Ishikawa (cell line): ENCODE measurements around the gene RAPGEF5.

Experiments used
- CEBPB ChIP-seq: IDR thresholded peaks from 2 replicates; pipeline ENCODE4 v1.6.1; 2012
- CREB1 ChIP-seq: IDR thresholded peaks from 2 replicates; pipeline ENCODE4 v1.6.1; 2012; ENCODE audit warnings: low read depth
- EGR1 ChIP-seq: IDR thresholded peaks from 2 replicates; pipeline ENCODE4 v1.6.1; 2012
- EP300 ChIP-seq: IDR thresholded peaks from 2 replicates; pipeline ENCODE4 v1.6.1; 2012; ENCODE audit warnings: borderline replicate concordance
- FOXM1 ChIP-seq: IDR thresholded peaks from 2 replicates; pipeline ENCODE4 v1.6.1; 2012; ENCODE audit warnings: low read depth, borderline replicate concordance
- MAX ChIP-seq: IDR thresholded peaks from 2 replicates; pipeline ENCODE4 v1.6.1; 2012
- NFIC ChIP-seq: IDR thresholded peaks from 2 replicates; pipeline ENCODE4 v1.6.1; 2012
- RAD21 ChIP-seq: IDR thresholded peaks from 2 replicates; pipeline ENCODE4 v1.6.1; 2012; ENCODE audit warnings: low read depth
- REST ChIP-seq: IDR thresholded peaks from 2 replicates; pipeline ENCODE4 v1.6.1; 2012; ENCODE audit warnings: low read depth, mild to moderate bottlenecking
- TAF1 ChIP-seq: IDR thresholded peaks from 2 replicates; pipeline ENCODE4 v1.6.1; 2012; ENCODE audit warnings: low read depth, mild to moderate bottlenecking
- TCF12 ChIP-seq: IDR thresholded peaks from 2 replicates; pipeline ENCODE4 v1.6.1; 2012; ENCODE audit warnings: low read depth
- TEAD4 ChIP-seq: IDR thresholded peaks from 2 replicates; pipeline ENCODE4 v1.6.1; 2012
- USF1 ChIP-seq: IDR thresholded peaks from 2 replicates; pipeline ENCODE4 v1.6.1; 2012
- YY1 ChIP-seq: IDR thresholded peaks from 2 replicates; pipeline ENCODE4 v1.6.1; 2012; ENCODE audit warnings: low read depth
- ZBTB7A ChIP-seq: IDR thresholded peaks from 2 replicates; pipeline ENCODE4 v1.6.1; 2012; ENCODE audit warnings: low read depth

RAPGEF5 gene

GRCh38 chr7:22348379-22348778, 8.6 kb downstream of the RAPGEF5 start:
- TF ChIP-seq MAX, result no peak

- TF ChIP-seq NFIC (no peak), CEBPB (0 out of 2 replicates have a peak, but pooled peaks have one; percentile 9)
These were observed 10.4 kb downstream of the RAPGEF5 start for GRCh38 chr7:22346383-22347107.

GRCh38 chr7:22344655-22345054, 12.3 kb downstream of the RAPGEF5 start:
- no peak for TF ChIP-seq FOXM1
- no peak for TF ChIP-seq EGR1
- TF ChIP-seq RAD21, result no peak
- no peak for TF ChIP-seq MAX
- TF ChIP-seq EP300, result no peak
- TF ChIP-seq ZBTB7A, result no peak
- TF ChIP-seq CEBPB, result no peak
- no peak for TF ChIP-seq USF1
- no peak for TF ChIP-seq NFIC
- no peak for TF ChIP-seq CREB1
- TF ChIP-seq TCF12, result no peak
- no peak for TF ChIP-seq TAF1
- no peak for TF ChIP-seq TEAD4
- no peak for TF ChIP-seq YY1
- no peak for TF ChIP-seq REST

GRCh38 chr7:22343612-22344011, 13.3 kb downstream of the RAPGEF5 start:
- TF ChIP-seq TCF12 (no peak), YY1 (no peak), CREB1 (no peak)

GRCh38 chr7:22343071-22343470, 13.9 kb downstream of the RAPGEF5 start:
- TF ChIP-seq TCF12 (no peak), EGR1 (no peak), TEAD4 (no peak), RAD21 (no peak), YY1 (no peak), FOXM1 (no peak), TAF1 (no peak), EP300 (no peak), CREB1 (no peak), MAX (no peak), USF1 (no peak), NFIC (no peak), CEBPB (no peak), ZBTB7A (no peak), REST (no peak)

GRCh38 chr7:22339725-22340390, 17.1 kb downstream of the RAPGEF5 start:
- TF ChIP-seq NFIC, result no peak
- TF ChIP-seq TCF12, result no peak
- no peak for TF ChIP-seq YY1
- no peak for TF ChIP-seq EGR1
- TF ChIP-seq REST, result no peak
- no peak for TF ChIP-seq TEAD4
- TF ChIP-seq USF1, result no peak
- TF ChIP-seq EP300, result no peak
- no peak for TF ChIP-seq ZBTB7A
- no peak for TF ChIP-seq CREB1
